Liver (tissue), 3 donors: ENCODE results near the gene SYNE4.
"Not testable (repeated sequence)": the region's sequence is repeated elsewhere in the genome, so short reads cannot be mapped to it uniquely, and the experiment has no call there.

Experiments used
- CTCF ChIP-seq: fragments of 150-350 bp; IDR thresholded peaks from 2 replicates; pipeline ENCODE4 v1.5.1; 2017; ENCODE audit warnings: improper control_type of control experiment, low read depth, low read length; ENCODE audit not compliant: missing input control
- RXRA ChIP-seq, 2 donors: IDR thresholded peaks; 2 replicates each; pipeline ENCODE4 v1.6.1; 2017 to 2018; ENCODE audit warnings: antibody characterized with exemption in 2 of 2, mild to moderate bottlenecking in 1 of 2
- donor health status: healthy.
- donor health status: healthy.

- TF ChIP-seq RXRA (IDR thresholded peaks at IDR 0.05); CTCF: not testable (repeated sequence)
These were observed 27.6 kb downstream of the SYNE4 start for GRCh38 chr19:35980997-35981396.
